Islet precursor cell (in vitro differentiated cells): Measurements from ENCODE around the gene ANKRD44.
"Not testable (repeated sequence)": the region's sequence is repeated elsewhere in the genome, so short reads cannot be mapped to it uniquely, and the experiment has no call there.

Source experiments
- DNase-seq: peaks from one replicate; pipeline ENCODE4 v3.0.0-alpha.2; 2018

ANKRD44 gene

GRCh38 chr2:197256547-197257170, 53.9 kb downstream of the ANKRD44 start:
- no peak for DNase-seq

DNA sequence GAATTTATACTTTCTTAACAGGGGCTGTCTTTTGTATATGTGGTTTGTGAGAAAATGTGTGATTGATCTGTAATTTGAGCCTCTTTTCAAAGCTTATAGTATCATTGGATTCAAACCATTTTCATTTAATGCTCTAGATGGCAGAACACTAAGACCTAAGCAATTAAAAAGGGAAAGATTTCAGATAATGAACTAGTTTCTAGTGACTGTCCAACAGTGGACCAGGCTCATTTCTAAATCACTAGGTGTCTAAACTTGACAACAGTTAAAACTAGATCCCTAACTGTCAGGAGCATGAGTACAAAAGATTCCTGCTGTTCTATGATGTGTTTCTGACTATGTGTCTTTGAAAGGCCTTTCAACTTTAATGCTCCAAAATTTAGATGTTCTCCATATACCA, 54.6 kb downstream of the ANKRD44 start:
- no peak for DNase-seq

GRCh38 chr2:197255543-197255942, 55.0 kb downstream of the ANKRD44 start:
- DNase-seq: peak; percentile 69

GRCh38 chr2:197254776-197255530, 55.6 kb downstream of the ANKRD44 start:
- DNase-seq: no peak

DNA sequence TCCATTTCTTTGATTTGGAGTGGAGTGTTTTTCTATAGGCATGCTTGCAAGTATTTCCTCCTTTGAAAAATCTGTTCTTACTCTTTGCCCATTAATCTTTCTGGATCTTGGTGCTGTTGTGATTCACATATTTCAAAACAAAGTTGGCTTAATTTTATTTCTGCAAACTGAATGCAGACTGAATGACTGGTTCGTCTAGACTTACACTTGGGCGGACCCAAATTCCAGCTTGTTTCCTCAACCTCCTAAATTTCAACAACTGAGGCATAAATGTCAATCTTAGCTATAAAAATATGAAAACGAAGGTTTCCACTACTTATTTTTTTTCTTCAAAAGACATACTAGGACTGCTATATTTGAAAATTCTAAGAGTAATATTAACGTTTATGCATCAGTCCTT, 59.0 kb downstream of the ANKRD44 start:
- DNase-seq: no peak

GRCh38 chr2:197251163-197251562, 59.4 kb downstream of the ANKRD44 start:
- DNase-seq: no peak

- DNase-seq: no peak
Observed at GRCh38 chr2:197250084-197250397, 60.5 kb downstream of the ANKRD44 start.

DNA sequence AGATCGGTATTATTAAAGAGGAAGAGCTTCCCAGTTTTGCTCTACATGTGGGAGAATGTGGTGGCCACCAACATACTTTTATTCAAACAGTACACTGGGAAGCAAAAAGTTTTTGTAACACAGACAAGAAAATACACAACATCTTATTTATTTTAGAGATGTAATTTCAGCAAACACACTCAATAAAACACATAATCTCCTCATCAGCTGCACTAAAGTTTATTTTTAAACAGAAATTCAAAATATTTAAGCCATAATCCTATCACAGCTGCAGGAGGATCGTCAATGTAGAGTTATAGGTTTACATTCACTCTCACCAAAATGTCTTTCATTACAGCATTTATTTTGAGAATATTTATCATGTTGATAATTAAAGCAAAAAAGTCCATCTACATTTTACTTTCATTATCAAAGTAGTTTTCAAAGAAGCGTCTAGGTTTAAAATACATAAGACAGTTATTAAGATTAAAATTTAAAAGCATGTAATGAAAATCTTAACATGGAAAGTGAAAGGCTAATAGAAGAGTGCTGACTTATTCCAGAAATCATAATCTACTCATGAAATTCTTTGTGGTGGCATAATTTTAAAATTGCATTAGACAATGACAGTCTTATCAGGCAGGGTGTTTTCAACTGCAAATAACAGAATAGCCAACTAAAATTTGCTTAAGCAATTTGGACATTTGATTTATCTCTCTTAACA, 61.0 kb downstream of the ANKRD44 start:
- DNase-seq: no peak

- DNase-seq: no peak
Observed at GRCh38 chr2:197248623-197249022, 62.0 kb downstream of the ANKRD44 start.

DNA sequence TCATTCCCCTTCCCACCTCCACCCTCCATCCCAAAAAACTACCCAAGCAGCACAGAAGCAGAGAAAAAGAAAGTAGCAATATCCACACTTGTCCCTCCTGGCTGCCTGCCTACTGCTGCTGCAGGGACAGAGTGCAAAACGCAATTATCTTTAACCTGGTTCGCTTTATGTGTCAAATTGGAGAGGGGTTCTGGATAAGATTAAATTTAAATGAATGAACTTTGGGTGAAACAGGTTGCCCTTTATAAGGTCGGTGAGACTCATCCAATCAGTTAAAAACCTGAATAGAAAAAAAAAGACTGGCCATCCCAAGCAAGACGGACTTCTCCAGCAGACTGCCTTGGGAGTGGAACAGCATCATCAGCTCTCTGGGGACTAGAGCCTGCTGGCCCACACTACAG, 62.6 kb downstream of the ANKRD44 start:
- DNase-seq: no peak

DNA sequence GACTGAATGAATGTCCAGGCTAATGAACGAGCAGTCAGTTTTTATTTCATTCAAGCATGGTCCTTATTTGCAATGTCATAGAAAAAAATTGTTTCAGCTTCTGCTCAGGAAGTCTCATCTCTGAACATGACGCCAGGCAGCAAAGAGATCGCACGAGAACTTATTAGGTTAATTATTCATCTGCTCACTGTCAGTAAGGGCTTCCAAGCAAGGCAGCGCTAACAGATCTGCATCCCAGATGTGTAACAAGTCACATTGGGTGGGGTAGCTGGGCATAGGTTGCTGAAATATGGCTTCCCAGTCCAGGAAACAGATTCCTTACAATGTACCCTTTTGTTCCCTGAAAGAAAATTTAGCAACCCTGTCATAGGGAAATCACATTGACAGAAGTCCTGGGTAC, 63.5 kb downstream of the ANKRD44 start:
- DNase-seq: no peak

- no peak for DNase-seq
Observed at GRCh38 chr2:197245829-197246804, 64.5 kb downstream of the ANKRD44 start.

DNA sequence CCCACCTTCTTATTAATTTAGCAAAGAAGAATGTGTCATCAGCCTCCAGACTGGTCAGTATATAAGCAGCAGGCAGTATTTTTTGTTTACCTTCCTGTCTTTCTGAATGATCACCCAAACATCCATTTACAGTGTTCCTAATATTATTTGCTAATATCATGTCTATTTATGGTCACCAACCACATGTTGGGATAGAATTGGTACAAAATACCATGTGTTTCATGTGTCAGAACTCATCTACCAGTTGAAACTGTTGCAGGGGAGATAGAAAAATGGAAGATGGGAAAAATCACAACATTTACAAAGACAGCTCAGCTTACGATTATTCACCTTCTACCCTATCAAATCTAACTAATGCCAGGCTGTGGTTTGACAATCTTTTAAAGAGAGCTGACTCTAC, 66.2 kb downstream of the ANKRD44 start:
- DNase-seq: no peak

- no peak for DNase-seq
Observed at GRCh38 chr2:197242719-197243118, 67.9 kb downstream of the ANKRD44 start.

DNA sequence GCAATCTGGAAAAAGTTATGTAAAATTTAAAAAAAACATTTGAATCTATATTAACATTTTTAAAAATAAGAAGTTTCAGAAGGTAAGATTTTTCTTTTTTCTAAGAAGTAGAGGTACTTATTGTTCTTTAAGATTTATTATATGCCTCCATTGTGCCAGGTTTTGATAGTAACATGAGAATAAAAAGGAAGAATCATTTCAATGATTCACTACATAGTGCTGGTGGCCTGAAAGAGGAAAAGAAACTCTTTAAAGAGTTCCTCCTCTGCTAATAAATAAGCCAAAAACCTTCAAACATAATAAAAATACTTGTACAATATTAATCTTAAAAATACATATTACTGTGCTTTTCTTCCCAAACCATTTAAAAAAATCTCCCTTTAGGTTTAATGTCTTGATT, 69.0 kb downstream of the ANKRD44 start:
- no peak for DNase-seq

GRCh38 chr2:197241153-197241552, 69.4 kb downstream of the ANKRD44 start:
- DNase-seq: no peak

DNA sequence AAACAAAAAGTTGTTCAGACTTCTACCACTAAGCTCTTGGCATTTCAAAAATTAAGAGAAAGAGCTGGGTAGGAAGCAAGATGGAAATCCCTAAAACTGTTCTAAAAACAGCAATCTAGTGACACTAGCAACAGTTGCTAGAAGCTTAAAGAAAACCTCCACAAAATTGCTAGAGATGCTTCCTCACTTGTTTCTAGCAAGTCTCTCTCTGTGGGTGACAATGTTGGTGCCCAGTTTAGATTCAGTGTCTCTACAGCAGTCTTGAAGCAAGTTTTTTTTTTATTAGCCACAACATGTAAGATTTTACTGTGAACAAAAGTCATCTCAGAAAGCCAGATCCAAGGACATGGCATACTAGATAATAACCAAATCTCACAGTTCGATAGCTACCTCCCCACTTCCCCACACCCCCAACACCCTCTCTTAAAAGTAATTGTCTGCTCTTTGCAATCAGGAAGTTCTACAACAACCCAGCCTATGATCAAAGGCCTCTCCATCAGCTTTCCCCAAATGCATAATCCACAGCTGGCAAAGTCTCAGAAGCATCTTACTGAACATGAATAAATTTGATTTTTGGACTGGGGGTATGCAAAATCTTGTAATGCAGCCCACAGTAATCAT, 70.0 kb downstream of the ANKRD44 start:
- DNase-seq: no peak

GRCh38 chr2:197240018-197240417, 70.6 kb downstream of the ANKRD44 start:
- not testable (repeated sequence) for DNase-seq

DNA sequence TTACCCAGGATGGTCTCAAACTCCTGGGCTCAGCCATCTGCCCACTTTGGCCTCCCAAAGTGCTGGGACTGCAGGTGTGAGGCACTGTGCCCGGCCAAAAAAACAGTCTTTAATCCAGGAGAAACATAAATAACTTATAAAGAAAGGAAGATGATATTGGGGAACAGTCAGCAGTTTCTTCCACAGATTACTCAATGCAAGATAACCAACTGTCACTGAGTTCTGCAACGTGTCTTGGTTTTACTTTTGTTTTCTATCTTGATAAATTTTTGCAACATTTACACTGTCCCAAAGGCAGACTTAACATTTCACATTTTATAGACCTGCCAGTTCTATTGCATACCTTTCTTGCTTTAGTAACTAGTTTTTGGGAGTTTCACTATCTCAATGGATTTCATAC, 71.1 kb downstream of the ANKRD44 start:
- DNase-seq: no peak

GRCh38 chr2:197238043-197238365, 72.6 kb downstream of the ANKRD44 start:
- no peak for DNase-seq

DNA sequence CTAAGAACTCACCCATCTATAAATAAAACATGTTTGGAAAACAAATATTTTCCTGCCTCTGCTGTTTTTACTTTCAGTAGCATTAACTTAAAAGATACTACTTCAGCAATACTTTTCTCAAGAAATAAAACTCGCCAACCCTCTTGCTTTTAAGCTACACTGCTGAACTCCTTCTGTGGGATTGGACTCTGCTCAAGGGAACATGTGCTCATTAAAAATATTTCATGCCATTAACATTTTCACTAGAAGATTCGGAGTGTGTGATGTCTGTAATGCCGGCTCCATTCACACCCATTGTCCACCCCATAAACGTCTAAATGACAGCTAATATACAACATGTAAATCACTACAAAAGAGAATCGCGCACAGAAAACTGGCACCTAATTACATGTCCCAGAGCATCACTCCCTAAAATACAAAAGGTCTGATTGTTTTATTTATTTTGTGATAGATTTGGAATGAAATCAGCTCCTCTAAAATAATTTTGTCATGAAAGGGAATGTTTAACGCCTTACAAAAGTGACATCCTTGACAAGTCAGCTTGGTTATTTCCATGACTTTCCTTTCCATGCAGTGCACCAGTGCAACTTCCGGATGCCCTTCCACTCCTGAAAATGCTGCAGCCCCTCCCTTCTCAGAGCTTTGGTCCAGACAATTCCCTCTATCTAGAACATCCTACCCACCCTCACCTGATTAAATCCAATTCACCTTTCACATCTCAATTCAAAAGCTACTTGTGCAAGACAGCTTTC, 73.1 kb downstream of the ANKRD44 start:
- DNase-seq: no peak

GRCh38 chr2:197236816-197237215, 73.8 kb downstream of the ANKRD44 start:
- DNase-seq: no peak
